DMS 273 treated with DMSO at 0.1 percent for 48 hours (cell line): ENCODE measurements around the gene GATA2.

Source experiments
- DNase-seq: peaks from one replicate; lab custom pipeline; 2025; lab: John Stamatoyannopoulos, UW

The GATA2 gene

DNA sequence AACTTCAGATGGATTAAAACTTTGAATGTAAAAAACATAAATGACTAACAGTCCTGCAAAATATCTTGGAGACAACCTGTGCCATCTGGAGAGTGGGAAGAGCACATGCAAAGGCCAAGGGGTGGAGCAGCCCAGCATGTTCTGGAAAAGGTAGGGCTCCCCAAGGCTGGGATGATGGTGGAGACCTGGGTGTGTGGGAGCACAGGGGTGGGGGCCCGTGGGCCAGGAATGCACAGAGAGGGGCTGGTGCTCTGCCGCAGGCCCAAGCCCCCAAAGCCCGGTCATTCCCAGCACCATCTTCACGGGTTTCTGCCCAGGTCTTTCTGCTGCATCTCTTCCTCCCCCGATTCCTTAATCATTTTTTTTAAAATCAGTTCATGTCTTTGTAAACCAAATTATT is 9.7 kb upstream of the GATA2 start:
- no peak for DNase-seq

DNA sequence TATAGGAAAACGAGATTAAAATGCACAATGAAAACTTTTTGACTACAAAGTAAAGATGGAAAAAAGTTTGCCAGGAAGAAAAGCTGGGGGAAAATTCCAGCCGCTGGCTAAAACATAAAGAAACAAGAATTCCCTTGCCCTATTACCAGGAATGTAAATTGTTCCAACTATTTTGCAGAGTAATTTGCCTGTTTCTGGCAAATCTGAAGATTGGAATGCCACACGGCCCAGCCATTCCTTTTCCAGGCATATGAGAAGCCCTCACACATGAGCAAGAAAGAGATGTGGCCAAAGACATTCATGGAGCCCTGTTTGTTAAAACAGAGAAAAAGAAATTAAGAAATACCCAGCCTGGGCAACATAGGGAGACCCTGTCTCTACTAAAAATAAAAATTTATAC is 8.4 kb upstream of the GATA2 start:
- no peak for DNase-seq

- no peak for DNase-seq
Measured at GRCh38 chr3:128500556-128500955, 7.6 kb upstream of the GATA2 start.

- no peak for DNase-seq
Measured at GRCh38 chr3:128499724-128500275, 6.8 kb upstream of the GATA2 start.

DNA sequence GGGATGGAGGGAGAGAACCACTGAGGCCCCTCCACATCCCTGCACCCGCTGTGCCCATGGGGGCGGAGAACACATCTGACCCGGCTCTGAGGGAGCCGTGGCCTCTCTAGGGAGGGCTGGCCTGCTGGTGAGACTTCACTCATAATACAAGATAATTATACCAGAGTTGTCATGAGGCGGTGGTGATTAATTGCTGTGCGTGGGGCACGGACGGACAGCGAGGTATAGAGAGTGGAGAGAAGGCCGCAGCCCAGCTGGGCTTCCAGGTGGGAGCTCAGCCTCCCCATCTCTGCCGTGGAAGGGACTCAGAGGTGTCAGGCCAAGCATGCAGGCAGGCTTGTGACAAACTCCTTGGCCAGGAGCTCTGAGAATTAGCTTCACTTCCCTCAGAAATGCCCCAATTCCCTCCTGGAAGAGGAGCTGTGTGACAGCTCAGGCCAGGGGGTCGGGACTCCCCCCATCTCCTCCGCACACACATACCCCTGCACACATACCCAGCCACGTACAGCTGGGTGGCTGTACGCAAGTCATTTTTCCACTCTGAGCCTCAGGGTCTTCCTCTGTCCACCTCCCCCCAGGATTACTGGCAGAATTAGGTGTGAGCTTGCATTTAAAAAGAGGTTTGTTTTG is 6.0 kb upstream of the GATA2 start:
- no peak for DNase-seq

DNA sequence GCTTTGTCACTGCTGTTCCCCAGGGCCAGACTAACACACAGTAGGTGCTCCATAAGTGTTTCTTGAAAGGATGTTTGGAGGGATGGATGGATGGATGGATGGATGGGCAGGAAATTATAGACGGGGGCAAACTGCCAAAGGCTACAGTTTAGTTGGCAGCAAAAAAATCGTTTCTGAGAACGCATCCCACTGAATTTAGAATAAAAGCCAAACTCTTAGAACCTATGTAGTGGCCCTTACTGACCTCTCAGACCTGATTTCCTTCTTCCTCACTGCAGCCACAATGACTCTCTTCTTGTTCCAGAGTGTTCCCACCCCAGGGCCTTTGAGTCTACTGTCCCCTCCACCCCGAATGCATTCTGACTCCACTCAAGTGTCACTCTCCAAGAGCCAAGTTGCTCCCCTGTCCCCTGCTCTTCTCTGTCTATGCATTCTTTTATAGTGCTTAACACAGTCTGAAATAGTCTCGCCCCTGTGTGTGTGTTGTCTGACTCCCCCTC is 5.2 kb upstream of the GATA2 start:
- no peak for DNase-seq

DNA sequence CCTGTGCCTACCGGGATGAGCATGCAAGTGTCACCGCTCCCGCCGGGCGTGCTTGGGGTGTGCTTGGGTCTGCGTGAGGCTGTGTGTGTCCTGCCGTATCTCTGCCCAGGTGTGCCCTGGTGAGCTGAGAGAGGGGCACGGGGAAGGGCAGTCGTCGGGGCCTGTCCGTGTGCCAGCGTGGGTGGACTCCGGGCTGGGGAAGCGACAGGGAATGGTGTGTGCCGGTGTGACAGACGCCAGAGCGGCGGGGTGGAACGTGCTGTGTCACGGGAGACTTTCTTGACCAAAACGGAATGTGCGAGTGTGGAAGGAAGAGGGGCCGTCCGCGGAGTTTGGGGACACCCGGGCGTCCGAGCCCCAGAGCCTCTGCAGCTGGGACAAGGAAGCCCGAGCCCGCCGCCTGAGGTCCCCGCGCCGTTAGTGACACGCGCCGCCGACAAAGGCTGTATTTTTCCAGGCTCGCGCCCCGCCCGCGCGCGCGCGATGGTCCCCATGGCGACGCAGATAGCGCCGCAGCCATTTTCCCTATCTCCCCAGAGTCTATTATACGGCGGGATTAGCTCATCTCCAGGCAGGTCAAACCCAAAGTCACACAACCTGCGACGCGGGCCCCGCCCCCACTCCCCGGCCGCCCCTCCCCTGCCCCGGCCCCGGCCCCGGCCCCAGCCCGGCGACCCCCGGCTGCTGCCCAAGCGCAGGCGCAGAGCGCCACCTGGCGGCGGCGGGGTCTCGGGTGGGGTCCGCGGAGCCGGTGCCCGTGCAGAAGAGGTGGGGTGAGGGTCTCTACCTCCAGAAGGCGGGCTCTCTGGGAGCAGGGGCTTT is 4.5 kb upstream of the GATA2 start:
- peak; percentile 39 for DNase-seq

DNA sequence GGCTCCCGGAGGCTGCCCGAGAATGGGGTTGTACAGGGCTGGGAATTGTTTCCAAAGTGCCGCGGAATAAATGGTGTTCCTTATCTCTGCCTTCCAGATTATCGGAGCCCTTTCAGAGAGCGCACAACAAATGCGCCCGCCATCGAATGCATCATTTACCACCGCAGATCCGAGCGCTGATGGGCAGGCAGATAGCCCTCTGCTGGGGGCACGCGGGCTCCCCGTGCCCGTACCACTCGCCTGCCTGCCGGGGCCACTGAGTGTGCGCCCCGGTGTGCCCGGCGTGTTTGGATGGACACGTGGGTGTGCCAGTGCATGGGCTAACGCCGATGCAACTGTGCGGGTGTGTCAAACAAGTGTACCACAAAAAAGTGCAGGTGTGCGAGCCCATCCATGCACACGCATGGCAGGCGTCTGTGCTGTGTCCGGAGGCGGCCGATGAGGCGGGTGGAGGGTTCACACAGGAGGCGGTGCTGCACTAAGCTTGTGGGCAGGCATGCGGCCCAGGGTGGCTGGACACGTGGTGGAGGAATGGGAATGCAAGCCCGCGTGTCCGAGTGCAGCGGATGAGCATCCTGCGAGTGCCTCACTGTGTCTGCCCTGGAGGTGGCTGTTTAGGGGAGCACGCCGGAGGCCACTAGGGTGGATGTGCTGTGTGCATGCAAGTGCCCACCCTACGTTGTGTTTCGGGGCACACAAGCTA is 3.8 kb upstream of the GATA2 start:
- no peak for DNase-seq

- DNase-seq: no peak
Measured at GRCh38 chr3:128496019-128496601, 3.1 kb upstream of the GATA2 start.

- DNase-seq: no peak
Measured at GRCh38 chr3:128495435-128495970, 2.5 kb upstream of the GATA2 start.

- DNase-seq: no peak
Measured at GRCh38 chr3:128494367-128494650, 1.3 kb upstream of the GATA2 start.

- no peak for DNase-seq
Measured at GRCh38 chr3:128493570-128494366, 767 bp upstream of the GATA2 start.

DNA sequence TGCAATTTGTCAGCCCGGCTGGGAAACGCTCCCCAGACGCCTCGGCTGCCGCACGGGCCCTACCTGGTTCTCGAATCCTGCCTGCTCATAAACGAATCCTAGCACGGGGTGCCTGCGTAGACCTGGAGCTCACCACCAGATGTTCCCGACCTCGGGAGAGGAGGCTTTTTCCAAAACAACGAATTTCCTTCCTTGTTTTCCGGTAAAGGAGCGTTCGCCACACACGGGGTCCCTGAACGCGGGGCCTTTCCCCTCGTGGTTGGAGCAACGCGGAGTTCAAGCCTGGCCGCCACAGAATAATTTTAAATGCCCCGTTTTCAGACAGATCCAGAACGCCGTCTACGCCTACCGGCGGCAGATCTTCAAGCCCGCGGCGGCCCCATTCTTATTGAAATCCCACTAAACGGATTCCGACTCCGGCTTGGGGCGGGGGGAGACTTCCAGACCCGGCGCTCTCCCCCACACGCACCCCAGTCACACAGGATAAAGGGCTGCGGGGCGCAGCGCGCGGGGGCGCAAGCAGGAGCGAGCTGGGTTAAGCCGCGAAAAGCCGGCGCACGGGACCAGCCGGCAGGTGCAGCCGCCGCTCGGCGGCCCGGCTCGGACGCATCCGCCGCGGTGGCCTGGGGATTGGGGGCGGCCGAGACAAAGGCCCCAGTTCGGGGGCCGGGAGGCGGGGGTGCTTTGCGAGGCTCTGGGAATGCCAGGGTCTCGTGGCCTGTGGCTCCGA is 895 bp downstream of the GATA2 start:
- no peak for DNase-seq

DNA sequence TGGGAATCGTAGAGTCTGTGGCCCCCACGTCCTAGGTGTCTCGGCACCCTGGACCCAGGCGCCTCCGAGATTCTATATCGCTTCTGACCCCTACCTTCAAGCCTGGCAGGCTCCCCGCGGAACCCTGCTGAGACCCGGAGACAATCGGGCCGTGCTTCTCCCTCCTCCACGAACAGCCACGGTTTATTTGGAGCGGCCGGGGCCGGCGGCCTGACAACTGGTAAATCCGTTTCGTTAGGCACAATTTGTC is 1.4 kb downstream of the GATA2 start:
- DNase-seq: no peak

- no peak for DNase-seq
Measured at GRCh38 chr3:128490915-128491690, 1.9 kb downstream of the GATA2 start.

- no peak for DNase-seq
Measured at GRCh38 chr3:128490650-128490914, 2.4 kb downstream of the GATA2 start.

DNA sequence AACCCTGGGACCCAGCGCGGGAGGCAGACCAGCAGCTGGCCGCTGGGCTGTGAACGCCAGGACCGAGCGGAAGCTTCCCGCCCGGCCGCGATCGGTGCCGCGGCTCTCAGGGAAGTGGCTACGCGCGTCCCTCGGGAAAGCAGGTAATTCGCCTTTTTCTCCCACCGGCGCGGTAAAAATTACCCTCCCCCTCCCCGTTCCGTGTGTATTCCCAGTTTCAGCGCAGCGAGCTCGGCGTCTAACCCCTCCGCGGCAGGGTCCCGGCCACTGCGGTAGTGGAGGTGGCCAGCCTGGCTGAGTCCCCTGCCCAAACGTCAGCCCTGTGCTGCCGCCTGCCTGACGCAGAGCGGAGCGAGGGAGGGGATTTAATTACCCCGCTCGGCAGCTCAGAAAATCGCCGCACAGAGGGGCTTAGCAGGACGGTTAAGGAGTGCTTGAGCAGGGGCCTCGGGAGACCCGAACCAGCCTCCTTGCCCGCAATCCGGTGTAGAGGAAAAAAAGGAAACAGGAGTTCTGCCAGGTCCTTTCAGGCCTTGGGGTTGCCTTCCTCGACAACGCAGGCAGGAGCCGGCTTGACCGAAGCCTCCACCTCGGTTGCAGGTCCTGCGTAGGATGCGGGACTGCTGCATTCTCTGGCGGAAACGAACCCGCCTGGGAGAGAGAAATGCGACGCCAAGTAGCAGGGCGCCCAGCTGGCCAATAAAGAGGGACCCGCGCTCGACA is 2.9 kb downstream of the GATA2 start:
- no peak for DNase-seq

DNA sequence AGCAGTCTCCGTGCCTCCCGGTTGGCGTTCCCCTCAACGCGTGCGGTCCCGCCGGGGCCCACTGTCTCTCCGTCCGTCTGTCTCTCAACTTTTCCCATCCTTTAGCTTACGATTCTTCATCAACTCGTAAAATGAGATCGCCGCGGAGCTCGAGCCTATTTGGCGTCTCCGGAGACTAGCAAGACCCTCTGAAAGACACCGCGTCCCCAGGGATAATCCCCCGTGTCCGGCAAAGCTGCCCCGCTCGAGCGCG is 3.4 kb downstream of the GATA2 start:
- no peak for DNase-seq

GRCh38 chr3:128488991-128489673 is 3.9 kb downstream of the GATA2 start:
- peak; percentile 42 for DNase-seq

- no peak for DNase-seq
Measured at GRCh38 chr3:128488636-128488990, 4.4 kb downstream of the GATA2 start.
